ENCODE results near the gene GPR18.
"Not testable (repeated sequence)": the region's sequence is repeated elsewhere in the genome, so short reads cannot be mapped to it uniquely, and the experiment has no call there.

Gene GPR18

DNA sequence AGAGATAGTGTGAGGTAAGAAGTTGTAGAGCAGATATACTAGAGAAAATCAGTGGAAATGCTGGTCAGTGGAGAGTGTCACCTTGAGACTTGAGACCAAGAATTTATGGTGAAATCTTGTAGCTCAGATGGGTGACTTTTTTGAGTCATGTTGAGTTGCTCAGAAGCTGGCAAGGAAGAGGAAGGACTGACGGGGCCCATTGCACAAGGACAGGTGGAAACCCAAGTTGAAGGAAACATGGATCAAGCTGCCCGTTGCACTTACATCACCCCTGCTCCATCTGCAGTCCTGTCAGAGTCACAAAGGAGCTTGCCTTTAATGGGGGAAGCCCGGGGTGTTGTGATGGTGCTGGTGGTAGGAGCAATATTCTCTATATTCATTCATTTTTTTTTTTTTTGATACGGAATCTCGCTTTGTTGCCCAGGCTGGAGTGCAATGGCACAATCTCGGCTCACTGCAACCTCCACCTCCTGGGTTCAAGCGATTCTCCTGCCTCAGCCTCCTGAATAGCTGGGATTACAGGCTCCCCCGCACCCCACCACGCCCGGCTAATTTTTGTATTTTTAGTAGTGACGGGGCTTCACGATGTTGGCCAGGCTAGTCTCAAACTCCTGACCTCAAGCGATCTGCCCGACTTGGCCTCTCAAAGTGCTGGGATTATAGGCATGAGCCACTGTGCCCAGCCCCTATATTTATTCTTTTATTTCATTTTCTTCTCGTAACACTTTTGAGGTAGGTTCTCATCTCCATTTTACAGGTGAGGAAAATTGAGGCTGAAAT lies 30.1 kb downstream of the GPR18 start:
- no peak for DNase-seq

DNA sequence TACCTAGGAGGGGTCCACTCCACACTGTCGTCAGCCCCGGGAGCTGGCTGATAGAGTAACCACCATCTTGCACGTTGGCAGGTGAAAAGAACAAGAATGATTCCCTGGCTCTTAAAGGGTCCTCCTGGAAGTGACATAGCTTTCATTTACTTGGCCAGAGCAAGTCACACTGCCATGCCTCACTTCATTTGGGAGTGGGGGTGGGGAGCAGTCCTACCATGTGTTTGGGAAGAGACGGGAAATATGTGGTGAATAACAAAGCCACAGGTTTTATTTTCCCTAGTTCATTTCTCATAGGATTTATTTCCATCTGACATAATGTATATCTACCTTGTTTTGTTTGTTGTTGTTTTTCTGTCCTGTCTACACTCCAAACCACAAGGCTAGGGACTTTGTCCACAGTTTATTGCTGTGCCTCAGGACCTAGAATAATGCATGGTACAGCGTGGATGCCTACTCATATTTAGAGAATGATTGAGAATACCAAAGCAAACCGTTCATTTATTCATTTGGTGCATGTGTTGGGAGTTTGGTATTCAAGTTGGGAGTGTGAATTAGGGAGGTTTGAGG lies 30.8 kb downstream of the GPR18 start:
- DNase-seq: no peak

DNA sequence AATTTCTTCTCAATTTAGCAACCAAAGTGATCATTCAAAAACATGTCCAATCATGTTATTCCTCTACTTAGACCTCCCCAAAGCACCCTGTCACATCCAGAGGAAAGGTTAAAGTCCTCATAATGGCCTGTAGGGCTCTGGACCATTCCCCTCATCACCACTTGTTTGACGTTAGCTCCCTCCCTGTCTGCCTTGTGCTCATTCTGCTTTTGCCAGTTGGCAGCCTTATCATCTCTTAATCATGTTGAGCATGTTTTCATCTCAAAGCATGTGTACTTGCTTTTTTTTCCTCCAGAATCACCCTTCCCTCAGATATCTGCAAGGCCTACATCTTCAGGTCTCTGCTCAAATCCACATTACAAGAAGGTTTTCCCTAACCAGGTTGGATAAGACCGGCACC lies 31.7 kb downstream of the GPR18 start:
- DNase-seq: no peak

DNA sequence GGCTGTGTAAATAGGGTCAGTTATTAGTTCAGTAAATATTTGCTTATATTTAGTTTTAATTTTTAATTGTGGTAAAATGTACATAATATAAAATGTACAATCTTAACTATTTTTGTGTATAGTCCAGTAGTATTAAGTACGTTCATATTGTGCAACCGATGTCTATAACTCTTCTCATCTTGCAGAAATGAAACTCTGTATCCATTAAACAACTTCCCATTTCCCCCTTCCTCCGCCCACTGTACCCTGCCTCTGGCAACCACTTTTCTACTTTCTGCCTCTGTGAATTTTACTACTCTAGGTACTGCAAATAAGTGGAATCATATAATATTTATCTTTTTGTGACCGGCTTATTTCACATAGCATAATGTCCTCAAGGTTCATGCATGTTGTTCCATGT lies 33.1 kb downstream of the GPR18 start:
- no peak for DNase-seq

DNA sequence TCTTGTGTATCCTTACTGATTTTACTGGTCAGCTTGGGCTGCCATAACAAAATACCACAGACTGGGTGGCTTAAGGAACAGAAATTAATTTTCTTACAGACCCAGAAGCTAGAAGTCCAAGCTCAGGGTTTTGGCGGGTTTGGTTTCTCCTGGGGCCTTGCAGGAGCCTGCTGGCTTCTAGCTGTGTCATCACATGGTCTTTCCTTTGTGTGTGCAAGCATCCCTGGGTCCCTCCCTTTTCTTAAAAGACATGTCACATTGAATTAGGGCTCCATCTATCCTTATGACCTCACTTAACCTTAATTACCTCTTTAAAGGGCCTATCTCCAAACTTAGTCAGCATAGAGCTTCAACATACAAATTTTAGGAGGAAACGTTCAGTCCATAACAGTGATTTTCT lies 34.2 kb downstream of the GPR18 start:
- DNase-seq: no peak

DNA sequence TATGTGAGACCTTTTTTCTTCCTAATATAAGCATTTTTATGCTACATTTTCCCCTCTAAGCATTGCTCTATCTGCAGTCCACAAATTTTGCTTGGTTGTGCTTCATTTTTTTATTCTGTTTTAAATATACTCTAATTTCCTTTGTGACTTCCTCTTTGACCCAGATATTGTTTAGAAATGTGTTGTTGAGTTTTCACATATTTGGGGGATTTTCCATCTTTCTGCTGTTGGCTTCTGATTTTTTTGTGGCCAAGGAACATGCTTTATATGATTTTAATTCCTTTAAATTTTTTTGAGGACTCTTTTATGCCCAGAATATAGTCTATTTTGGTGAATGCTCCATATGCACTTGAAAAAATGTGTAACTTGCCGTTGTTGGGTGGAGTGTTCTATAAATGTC lies 34.6 kb downstream of the GPR18 start:
- no peak for DNase-seq

DNA sequence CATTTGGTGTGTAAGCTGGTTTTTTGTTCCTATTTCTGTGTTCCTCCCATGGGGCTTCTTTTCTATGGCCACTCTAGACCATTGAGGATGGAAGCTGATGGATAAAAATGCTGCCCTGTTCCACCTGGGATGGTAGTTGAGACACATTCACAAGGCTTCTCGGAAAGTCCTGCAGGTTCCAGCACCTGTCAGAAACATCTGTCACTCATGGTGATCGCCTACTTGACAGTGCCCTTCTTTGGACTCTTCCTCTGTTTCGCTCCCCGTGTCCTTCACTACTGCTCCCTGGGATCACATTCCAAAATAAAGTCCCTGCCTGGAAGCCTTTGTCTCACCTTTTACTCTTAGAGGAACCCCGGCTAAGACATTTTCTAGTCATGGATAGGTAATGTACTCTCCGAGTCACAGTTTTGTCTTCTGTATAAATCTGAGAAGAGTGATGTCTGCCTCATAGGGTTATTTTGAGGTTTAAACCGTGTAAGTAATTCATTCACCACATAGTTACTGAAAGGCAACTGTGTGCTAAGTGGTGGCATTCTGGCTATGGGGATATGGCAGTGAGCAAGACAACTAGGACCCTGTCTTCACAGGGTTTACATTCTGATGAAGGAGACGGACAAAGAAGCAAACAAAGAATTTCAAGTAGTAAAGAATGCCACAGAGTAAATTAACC lies 36.5 kb downstream of the GPR18 start:
- DNase-seq: no peak

DNA sequence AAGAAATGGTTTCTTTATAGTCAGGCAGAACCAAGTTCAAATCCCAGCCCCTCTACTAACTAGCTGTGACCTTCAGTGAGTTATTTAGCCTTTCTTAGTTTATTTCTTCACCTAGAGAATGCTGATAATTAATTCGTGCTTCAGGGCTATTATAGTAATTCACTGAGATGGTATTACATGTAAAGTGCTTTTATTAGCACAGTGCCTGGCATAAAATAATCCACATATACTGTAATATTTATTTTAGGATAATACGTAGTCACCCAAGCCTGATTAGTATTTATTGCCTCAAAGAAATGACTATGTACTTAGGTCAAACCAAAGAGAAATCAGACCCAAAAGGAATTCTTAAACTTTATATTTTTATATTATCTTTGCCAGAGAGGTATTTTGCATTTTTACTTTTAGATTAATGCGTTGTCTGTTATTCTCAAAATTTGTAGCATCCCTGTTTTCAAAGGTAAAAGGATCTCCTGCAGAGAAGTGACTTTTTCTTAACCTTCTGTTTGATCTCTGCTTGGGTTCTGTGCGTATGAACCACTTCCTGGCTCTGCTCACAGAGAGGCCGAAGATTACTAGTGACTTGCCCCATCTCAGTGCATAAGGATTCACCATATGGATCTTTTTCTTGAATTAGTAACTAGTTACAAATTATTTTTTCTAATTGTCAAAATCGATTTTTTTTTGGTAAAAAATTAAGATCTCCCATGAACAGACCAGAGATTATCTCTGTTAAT lies 37.8 kb downstream of the GPR18 start:
- DNase-seq: no peak

DNA sequence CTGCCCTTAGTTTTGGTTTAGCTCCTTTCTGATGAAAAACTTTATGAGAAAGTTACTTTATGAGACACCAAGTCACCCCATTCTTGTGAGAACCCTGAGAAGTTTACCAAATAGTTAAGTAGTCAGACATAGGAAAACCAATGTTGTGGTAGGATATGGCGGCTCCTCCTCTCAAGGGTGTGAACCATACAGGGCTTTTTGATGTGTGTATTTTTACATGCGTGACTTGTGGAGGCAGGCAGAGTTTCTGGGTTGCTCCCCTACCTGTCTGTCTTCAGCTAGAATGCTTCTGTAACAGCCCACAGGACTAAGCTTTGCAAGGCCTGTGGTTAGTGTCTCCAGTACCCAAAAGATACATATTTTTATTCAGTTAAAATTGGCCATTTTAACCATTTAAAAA lies 39.2 kb downstream of the GPR18 start:
- DNase-seq: no peak

DNA sequence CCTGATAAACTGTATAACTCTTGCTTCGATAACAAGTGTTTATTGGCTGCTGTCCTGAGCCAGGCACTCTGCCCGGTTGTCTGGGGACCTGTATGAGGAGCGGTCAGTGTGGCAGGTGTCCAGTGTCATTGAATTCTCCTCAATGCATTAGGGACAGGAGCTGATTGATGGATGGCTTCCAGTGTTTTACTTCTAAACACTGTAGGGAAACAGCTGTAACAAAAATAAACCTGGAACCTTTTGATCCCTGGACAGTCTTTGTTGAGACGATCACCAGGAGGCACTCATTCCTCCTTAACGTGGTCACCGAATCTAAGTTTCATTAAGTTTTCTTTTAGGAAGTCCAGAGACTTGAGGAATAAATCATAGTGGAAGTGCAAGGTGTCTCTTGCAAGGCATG lies 39.6 kb downstream of the GPR18 start:
- no peak for DNase-seq

DNA sequence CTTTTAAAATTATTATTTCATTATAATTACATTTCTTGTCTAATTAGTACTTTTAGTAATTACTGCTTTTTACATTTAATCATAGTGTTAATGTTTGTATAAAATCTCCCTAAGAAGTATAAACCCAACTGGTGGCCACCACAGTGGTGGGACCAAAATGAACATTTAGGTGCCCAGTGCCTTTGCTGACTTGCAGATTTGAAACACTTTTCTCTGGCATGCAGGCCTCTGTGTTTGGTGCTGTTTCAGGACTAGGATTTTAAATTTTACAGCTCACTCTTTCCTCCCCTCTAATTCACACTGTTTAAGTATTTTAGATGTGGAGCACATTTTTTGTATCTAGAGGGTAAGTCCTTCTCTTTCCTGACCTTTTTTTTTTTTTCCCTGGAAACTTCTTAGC lies 40.1 kb downstream of the GPR18 start:
- no peak for DNase-seq

DNA sequence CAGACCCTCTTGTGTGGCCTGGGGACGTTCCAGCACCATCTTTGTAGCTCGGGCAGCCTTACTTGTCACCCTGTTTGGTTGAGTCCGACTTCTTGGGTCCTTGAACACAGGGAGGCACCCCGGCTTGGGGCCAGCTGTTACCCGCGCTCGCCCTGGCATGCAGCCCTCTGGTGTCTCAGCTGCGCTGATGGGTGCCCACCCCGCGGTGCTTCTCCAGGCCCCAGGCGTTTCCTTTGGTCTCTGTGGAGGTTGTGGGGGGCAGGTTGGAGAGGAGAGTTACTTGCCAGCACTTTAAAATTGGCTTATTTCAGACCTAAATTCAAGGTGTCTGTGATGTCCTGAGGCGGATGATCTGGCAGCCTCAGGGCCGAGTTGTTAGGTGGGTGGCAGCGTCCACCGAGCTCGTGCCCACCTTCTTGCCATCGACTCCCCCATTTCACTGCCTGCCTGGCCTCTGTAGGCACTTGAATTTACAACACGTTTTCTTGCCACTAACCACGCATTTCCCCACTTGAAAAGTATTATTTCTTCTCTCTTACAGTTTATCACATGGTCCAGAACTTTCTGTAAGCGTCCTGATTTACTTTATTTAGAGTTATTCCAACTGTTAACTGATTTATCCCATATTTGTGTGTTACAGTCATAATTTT lies 40.6 kb downstream of the GPR18 start:
- no peak for DNase-seq

DNA sequence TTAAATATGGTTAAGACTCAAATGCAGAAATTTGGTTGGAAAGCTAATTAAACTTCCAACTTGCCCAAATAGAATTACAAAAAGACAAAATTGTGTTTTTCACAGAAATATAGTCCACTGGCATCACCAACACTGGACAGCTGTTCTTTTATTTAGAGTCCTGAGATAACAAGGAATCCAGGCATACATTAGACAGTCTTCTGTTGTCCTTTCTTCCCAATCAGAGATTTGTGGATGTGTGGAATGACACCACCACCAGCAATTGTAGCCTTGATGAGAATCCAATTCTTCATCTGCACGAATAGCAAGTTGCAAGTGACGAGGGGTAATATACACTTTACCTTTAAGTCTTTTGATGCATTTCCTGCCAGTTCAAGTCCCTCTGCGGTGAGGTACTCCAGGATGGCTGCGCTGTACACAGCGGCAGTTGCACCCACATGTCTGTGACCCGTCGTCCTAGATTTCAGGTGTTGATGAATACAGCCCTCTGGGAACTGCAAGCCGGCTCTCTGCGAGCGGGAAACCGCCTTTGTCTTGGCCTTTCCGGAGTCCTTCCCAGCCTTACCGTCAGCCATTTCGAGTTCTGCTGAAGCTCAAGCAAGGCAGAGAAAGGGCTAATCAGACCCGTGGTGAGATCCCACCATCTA lies 42.9 kb downstream of the GPR18 start:
- no peak for DNase-seq

DNA sequence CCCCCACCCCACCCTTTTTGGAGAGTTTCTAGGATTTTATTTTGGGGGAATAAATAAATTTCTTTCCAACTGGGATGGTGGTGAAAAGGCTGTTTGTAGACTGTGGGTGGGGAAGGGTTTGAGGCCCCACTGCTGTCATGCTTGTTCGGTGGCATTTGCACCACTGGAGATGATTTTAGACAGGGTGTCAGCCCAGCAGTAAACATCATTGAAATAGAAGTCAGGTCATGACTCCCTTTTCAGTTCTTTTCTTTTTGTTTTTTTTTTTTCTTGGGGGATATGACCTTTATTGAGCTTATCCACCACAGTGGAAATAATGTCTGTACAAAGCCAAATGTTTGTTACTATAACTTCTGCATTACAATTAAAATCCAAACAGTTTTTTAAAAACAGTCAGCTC lies 43.4 kb downstream of the GPR18 start:
- no peak for DNase-seq

DNA sequence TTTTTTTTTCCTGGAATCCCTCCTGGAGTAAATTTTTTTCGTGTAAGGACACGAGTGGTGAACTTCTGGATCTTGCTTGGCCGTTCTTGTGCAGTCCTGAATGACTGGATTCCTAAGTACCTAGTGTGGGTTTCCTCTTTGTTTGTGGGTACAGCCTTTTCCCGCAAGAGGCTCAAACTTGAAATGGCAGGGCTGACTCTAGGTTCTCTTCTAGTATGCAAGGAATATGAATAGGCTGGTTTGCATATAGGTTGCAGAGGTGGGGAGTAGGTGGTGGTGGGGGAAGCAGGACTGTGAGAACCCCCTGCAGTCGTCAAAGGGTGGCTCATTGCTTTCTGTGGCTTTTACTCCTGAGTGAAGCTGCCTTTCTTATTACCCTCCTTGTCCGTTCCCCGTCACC lies 43.9 kb downstream of the GPR18 start:
- DNase-seq: no peak

DNA sequence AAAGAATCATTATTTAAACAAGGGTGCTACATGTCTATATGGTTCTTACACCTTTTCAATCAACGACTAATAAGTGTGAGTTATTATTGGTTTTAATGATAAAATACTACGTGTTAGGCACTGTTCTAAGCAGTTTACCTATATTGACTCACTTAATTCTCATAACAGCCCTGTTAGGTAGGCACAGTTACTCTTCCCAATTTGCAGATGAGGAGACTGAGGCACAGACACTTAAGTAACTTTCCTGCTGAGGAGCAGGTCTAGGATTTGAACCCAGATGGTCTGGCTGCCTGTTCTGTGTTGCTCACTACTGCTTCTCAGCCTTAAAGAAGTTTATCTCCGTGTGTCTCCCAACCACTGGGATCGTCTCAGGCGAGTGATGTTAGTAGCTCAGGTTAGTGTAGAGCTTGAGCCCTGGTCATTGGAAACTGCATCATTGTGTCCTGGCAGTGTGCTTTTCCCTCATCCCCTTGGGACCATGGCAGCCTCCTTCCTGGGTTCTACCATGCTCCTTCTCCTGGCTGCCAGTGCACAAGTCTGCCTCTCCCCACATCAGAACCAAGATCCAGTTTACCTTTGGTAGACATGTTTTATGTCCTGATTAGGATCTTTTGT lies 46.7 kb downstream of the GPR18 start:
- DNase-seq: no peak

DNA sequence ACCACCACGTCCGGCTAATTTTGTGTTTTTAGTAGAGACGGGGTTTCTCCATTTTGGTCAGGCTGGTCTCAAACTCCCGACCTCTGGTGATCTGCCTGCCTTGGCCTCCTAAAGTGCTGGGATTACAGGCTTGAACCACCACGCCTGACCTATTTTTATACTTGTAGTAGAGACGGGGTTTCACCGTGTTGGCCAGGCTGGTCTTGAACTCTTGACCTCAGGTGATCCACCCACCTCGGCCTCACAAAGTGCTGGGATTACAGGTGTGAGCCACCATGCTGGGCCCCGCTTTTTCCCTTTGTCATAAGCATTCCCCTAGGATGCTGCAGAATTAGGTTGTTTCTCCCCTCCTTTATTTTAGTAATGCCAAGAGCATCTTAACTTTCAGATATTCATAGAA lies 47.6 kb downstream of the GPR18 start:
- not testable (repeated sequence) for DNase-seq

DNA sequence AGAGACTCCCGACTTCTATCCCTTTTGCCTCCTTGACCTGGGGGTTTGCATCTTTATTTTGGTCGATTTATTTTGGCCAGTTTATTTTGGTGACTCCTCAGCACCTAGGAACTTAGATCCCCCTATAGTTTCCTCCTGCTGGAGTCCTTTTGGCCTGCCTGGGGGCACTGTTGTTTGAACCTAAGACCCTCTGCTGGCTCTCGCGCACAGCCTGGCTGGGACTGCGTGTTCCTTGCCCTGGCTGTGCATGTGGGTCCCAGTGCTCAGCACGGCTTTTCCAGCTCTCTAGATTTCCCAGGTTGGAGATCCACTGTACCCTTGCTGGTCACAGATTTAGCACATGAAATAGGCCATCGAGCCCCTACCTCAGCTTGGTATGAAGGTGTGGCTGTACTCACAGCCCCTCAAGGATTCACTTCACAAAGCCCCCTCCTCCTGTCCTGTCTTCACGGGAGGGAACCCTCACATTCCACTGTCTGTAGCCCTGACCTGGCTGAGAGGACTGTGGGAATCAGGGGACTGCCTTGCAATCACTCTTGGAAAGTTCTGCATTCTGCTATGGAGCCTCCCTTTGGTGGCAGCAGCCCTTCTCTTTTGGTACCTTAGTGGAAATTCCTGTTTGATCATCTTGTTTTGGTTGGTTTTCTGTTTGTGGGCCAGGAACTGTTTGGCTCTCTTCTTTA lies 49.2 kb downstream of the GPR18 start:
- DNase-seq: no peak

DNA sequence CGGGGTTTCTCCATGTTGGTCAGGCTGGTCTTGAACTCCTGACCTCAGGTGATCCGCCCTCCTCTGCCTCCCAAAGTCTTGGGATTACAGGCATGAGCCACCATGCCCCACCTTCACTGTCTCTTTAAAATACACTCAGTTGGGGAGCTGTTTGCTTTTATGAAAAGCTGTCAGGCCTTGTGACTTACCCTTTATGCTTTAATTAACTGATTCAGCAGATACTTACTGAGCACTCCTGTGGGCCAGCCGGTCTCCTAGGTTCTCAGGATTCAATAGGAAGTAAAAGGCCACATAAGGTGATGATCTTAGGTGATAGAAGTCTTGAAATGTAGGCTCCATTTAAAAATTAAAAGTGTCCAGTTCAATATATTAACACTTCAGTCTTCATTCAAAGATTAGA lies 50.0 kb downstream of the GPR18 start:
- no peak for DNase-seq

DNA sequence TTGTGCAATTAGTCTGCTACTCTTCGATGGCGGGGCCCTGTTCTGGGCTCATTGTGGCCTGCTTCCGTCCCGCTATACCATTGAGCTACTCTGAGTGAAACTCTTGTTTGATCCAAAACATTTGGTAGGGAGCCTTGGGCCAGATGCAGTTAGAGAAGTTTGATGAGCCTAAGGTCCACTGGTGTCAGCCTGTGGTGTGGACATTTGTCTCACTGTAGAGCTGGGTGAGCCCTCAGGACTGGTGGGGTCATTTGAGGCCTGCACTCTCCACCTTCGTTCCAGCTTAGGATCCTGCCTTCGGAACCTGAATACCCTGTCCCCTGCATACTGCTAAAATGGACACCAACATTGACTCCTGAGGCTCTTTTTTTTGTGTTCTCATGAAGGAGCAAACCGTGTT lies 50.7 kb downstream of the GPR18 start:
- no peak for DNase-seq

DNA sequence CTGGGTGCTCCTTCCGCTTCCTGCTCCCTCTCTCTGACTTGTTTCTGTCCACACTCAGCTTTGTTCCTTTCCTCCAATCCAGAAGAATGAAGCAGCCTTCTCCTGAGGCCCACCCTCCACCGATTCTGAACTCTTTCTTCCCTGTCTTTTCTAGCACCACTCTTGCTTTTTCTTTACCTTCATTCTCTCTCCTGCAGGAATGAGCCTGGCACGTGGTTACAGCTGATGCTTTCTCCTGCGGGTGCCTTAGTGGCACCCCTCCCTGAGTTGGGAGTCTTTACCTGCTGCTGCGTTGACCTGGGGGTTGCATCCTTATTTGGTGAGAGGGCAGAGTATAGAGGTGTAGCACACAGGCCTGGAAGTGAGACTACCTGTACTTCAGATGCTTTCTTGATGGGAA lies 51.3 kb downstream of the GPR18 start:
- no peak for DNase-seq

DNA sequence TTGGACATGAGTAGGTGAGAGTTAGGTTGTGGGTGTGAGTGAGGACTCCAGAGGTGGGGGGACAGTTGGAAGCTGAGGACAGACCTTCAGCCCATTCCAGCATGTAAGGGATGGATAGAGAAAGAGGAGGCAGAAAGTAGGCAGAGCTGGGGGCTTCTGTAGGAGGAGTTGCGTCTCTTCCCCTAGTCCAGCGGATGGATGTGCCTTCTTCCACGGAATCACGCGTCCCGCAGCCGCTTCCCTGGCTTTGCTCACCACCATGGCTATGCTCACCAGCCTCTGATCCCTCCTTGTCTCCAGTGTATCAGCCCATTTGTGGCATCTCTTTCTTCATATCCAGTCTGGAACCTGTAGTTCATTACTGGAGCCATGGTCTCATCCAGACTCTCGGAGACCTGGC lies 52.0 kb downstream of the GPR18 start:
- no peak for DNase-seq
